ENCODE results near the gene ZNF689.

- TF ChIP-seq MAFK (IDR thresholded peaks at IDR 0.05; ENCODE audit: low read depth, low read length) (no peak), RFX5 (IDR thresholded peaks at IDR 0.05; ENCODE audit: low read depth, low read length) (no peak)
Observed at GRCh38 chr16:30609926-30610839, at the start of gene ZNF689.

All from IMR-90 (cell line).